Skin of body (tissue), 2 donors: Measurements from ENCODE around the gene ADGRF3. TPM values are rescaled to one million over a fixed set of nuclear protein-coding genes. Genes with fewer than 3 reads are reported as not detected.
"Not testable (repeated sequence)": the region's sequence is repeated elsewhere in the genome, so short reads cannot be mapped to it uniquely, and the experiment has no call there.

Source experiments
- DNase-seq: peaks from one replicate; lab custom pipeline; 2025; lab: John Stamatoyannopoulos, UW
- total RNA-seq: library from RNA; depleted of rRNA; stranded (reverse); fragments of >200 nt; gene quantifications from one replicate; pipeline ENCODE4 v1.2.3, GENCODE V29; 2014

Gene ADGRF3
- total RNA-seq, 1 donor from 2014 or later: not detected

- DNase-seq: no peak
These were observed 69.9 kb downstream of the ADGRF3 start for GRCh38 chr2:26276484-26277227.

- peak; percentile 21 for DNase-seq
These were observed 72.5 kb downstream of the ADGRF3 start for GRCh38 chr2:26274058-26274613.

GRCh38 chr2:26273501-26273900 lies 73.1 kb downstream of the ADGRF3 start:
- no peak for DNase-seq

GRCh38 chr2:26270373-26270772 lies 76.2 kb downstream of the ADGRF3 start:
- DNase-seq: no peak

GRCh38 chr2:26269571-26270158 lies 76.9 kb downstream of the ADGRF3 start:
- DNase-seq: no peak

GRCh38 chr2:26268670-26269385 lies 77.8 kb downstream of the ADGRF3 start:
- not testable (repeated sequence) for DNase-seq

GRCh38 chr2:26268213-26268612 lies 78.4 kb downstream of the ADGRF3 start:
- no peak for DNase-seq

- DNase-seq: not testable (repeated sequence)
These were observed 87.8 kb downstream of the ADGRF3 start for GRCh38 chr2:26258836-26259235.

Other genes starting within 250 kb of the ADGRF3 start
- gene GAREM2, start 173.7 kb downstream of the ADGRF3 start, total RNA-seq: 2.5 TPM
- gene HADHA, start 102.2 kb downstream of the ADGRF3 start, total RNA-seq: 136 TPM
- 112 TPM for gene HADHB, start 101.8 kb downstream of the ADGRF3 start, total RNA-seq
- gene SELENOI, start 646 bp downstream of the ADGRF3 start, total RNA-seq: 30.0 TPM
- not detected for gene DRC1, start 55.1 kb upstream of the ADGRF3 start, total RNA-seq
- gene OTOF, start 131.3 kb upstream of the ADGRF3 start, total RNA-seq: 0.69 TPM